ENCODE results near the gene RBBP5.

DNA sequence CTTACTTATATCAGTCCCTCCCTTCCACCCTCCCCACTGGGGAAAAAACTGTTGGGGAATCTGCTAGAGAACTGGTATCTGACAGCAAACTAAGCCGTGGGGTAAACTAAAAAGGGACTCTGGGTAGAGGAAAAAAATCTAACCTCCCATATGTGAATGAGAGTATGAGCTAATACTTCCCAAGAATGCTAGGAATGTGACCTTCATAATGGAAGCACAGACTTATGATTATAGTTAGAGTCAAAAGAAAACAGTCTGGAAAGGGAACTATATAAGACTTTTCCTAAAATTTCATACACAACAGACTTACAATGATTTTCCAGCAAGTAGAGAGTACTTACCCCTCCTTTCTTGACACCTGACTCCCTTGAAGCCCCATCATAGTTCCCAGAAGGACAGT lies 23.0 kb upstream of the RBBP5 start:
- TF ChIP-seq, protein P1, sequence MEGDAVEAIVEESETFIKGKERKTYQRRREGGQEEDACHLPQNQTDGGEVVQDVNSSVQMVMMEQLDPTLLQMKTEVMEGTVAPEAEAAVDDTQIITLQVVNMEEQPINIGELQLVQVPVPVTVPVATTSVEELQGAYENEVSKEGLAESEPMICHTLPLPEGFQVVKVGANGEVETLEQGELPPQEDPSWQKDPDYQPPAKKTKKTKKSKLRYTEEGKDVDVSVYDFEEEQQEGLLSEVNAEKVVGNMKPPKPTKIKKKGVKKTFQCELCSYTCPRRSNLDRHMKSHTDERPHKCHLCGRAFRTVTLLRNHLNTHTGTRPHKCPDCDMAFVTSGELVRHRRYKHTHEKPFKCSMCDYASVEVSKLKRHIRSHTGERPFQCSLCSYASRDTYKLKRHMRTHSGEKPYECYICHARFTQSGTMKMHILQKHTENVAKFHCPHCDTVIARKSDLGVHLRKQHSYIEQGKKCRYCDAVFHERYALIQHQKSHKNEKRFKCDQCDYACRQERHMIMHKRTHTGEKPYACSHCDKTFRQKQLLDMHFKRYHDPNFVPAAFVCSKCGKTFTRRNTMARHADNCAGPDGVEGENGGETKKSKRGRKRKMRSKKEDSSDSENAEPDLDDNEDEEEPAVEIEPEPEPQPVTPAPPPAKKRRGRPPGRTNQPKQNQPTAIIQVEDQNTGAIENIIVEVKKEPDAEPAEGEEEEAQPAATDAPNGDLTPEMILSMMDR (IDR thresholded peaks at IDR 0.05) = no peak
- no peak for TF ChIP-seq POLR2A (IDR thresholded peaks at IDR 0.05)
